Ishikawa (cell line): ENCODE data around the gene KCNF1.
A peak's percentile ranks its signal among the peaks of the same experiment; 100 is the strongest.

ENCODE experiments used
- CEBPB ChIP-seq: IDR thresholded peaks from 2 replicates; pipeline ENCODE4 v1.6.1; 2012
- CREB1 ChIP-seq: IDR thresholded peaks from 2 replicates; pipeline ENCODE4 v1.6.1; 2012; ENCODE audit warnings: low read depth
- EGR1 ChIP-seq: IDR thresholded peaks from 2 replicates; pipeline ENCODE4 v1.6.1; 2012
- EP300 ChIP-seq: IDR thresholded peaks from 2 replicates; pipeline ENCODE4 v1.6.1; 2012; ENCODE audit warnings: borderline replicate concordance
- FOXM1 ChIP-seq: IDR thresholded peaks from 2 replicates; pipeline ENCODE4 v1.6.1; 2012; ENCODE audit warnings: low read depth, borderline replicate concordance
- MAX ChIP-seq: IDR thresholded peaks from 2 replicates; pipeline ENCODE4 v1.6.1; 2012
- NFIC ChIP-seq: IDR thresholded peaks from 2 replicates; pipeline ENCODE4 v1.6.1; 2012
- RAD21 ChIP-seq: IDR thresholded peaks from 2 replicates; pipeline ENCODE4 v1.6.1; 2012; ENCODE audit warnings: low read depth
- REST ChIP-seq: IDR thresholded peaks from 2 replicates; pipeline ENCODE4 v1.6.1; 2012; ENCODE audit warnings: low read depth, mild to moderate bottlenecking
- TAF1 ChIP-seq: IDR thresholded peaks from 2 replicates; pipeline ENCODE4 v1.6.1; 2012; ENCODE audit warnings: low read depth, mild to moderate bottlenecking
- TCF12 ChIP-seq: IDR thresholded peaks from 2 replicates; pipeline ENCODE4 v1.6.1; 2012; ENCODE audit warnings: low read depth
- TEAD4 ChIP-seq: IDR thresholded peaks from 2 replicates; pipeline ENCODE4 v1.6.1; 2012
- USF1 ChIP-seq: IDR thresholded peaks from 2 replicates; pipeline ENCODE4 v1.6.1; 2012
- YY1 ChIP-seq: IDR thresholded peaks from 2 replicates; pipeline ENCODE4 v1.6.1; 2012; ENCODE audit warnings: low read depth
- ZBTB7A ChIP-seq: IDR thresholded peaks from 2 replicates; pipeline ENCODE4 v1.6.1; 2012; ENCODE audit warnings: low read depth

KCNF1 gene

GRCh38 chr2:10919771-10920621, 8.3 kb downstream of the KCNF1 start:
- TF ChIP-seq TAF1 (no peak), RAD21 (no peak), USF1 (peak; percentile 74), TEAD4 (no peak)

- TF ChIP-seq CEBPB (no peak), CREB1 (no peak)
Measured at GRCh38 chr2:10920764-10921388, 9.1 kb downstream of the KCNF1 start.

- TF ChIP-seq USF1 (no peak), TCF12 (no peak), NFIC (no peak), EGR1 (no peak), MAX (no peak), TEAD4 (no peak), TAF1 (no peak), CEBPB (no peak), FOXM1 (no peak), ZBTB7A (no peak), YY1 (no peak), RAD21 (no peak), REST (no peak), EP300 (no peak)
Measured at GRCh38 chr2:10921525-10921924, 9.8 kb downstream of the KCNF1 start.

GRCh38 chr2:10922307-10923007, 10.7 kb downstream of the KCNF1 start:
- no peak for TF ChIP-seq MAX
- TF ChIP-seq EP300, result no peak
- no peak for TF ChIP-seq FOXM1
- no peak for TF ChIP-seq NFIC
- TF ChIP-seq RAD21, result no peak

GRCh38 chr2:10923008-10923375, 11.3 kb downstream of the KCNF1 start:
- TF ChIP-seq EP300, result no peak
- no peak for TF ChIP-seq CREB1
- TF ChIP-seq EGR1, result no peak
- TF ChIP-seq TEAD4, result no peak
- no peak for TF ChIP-seq TAF1
- TF ChIP-seq REST, result no peak
- TF ChIP-seq NFIC, result no peak
- no peak for TF ChIP-seq TCF12
- no peak for TF ChIP-seq MAX
- TF ChIP-seq ZBTB7A, result no peak
- TF ChIP-seq FOXM1, result no peak
- no peak for TF ChIP-seq RAD21
- no peak for TF ChIP-seq YY1
- TF ChIP-seq CEBPB, result no peak
- no peak for TF ChIP-seq USF1
